Mucosa of descending colon (tissue), 3 donors: ENCODE measurements around the gene PSKH1. TPM values are rescaled to one million over a fixed set of nuclear protein-coding genes. Genes with fewer than 3 reads are reported as not detected.

Source experiments
- ATAC-seq: fragments of 200-7000 bp; cut with Tn5 transposase; one replicate; pipeline ENCODE4 v1.9.1; 2020; ENCODE audit warnings: mild to moderate bottlenecking, moderate library complexity
- DNase-seq, 3 donors: peaks; one replicate each; pipeline ENCODE4 v3.0.0-alpha.2; 2020
- H3K36me3 ChIP-seq: fragments of 200-600 bp; one replicate; pipeline ENCODE4 v1.8.0; 2021; ENCODE audit warnings: low read depth, mild to moderate bottlenecking
- H3K4me1 ChIP-seq: fragments of 200-600 bp; one replicate; pipeline ENCODE4 v1.8.0; 2021; ENCODE audit warnings: low read depth, mild to moderate bottlenecking
- H3K4me3 ChIP-seq: fragments of 200-600 bp; one replicate; pipeline ENCODE4 v1.8.0; 2021; ENCODE audit warnings: mild to moderate bottlenecking
- H3K9me3 ChIP-seq: fragments of 200-600 bp; one replicate; pipeline ENCODE4 v1.8.0; 2021; ENCODE audit warnings: mild to moderate bottlenecking
- CTCF ChIP-seq: fragments of 200-600 bp; IDR thresholded peaks from one replicate; pipeline ENCODE4 v1.8.0; 2022; ENCODE audit warnings: antibody characterized with exemption, mild to moderate bottlenecking
- intact Hi-C, 2 donors: fragments of 100-400 bp; cut with DNase I in 1 of 2; cut with micrococcal nuclease in 1 of 2; formaldehyde crosslinking; loops; one replicate each; pipeline versions ENCODE4 v1.11.0 to v1.11.1; 2022; cut with DNase I, micrococcal nuclease
- total RNA-seq, 3 donors: library from RNA; stranded (reverse); fragmentation: NEBNext Ultra II Directional in 2 of 3; extraction: Animal tissue kit (Norgen Biotek cat#: 25700) in 2 of 3; gene quantifications; one replicate each; pipeline versions ENCODE4 v1.2.1 to v1.2.4, GENCODE V29; 2021 to 2023
- donor health status: DM: no; HTN: no; CAD: no; lungs with moderate emphysema.
- donor health status: DM: no; HTN: no; CAD: no.
- donor health status: DM: no; HTN: yes; CAD: no.

The PSKH1 gene
- total RNA-seq, 3 donors from 2014 or later, result 33.8 to 43.3 (median 38.1) TPM

- Histone ChIP-seq H3K9me3 (no peaks in the 10 kb centered on the region), H3K4me3 (no peak overlapping the region), H3K36me3 (no peaks in the 10 kb centered on the region), H3K4me1 (peaks cover 15% of the 10 kb centered on the region)
- DNase-seq, result no peak
- intact Hi-C loops, result loop anchor here in 1 of 2 donors (10.0 kb wide), 1 partner anchor 49 kb away; the partner anchor contains the start of gene NRN1L
- TF ChIP-seq CTCF, result no peak
- no peak for ATAC-seq
Observed at GRCh38 chr16:67933805-67934204, 40.8 kb downstream of the PSKH1 start.

GRCh38 chr16:67934306-67935100 is 41.4 kb downstream of the PSKH1 start:
- no peak for ATAC-seq
- intact Hi-C loops, result loop anchor here in 1 of 2 donors (10.0 kb wide), 1 partner anchor 50 kb away; the partner anchor contains the start of gene NRN1L

GRCh38 chr16:67935101-67935401 is 42.0 kb downstream of the PSKH1 start:
- ATAC-seq (no peak), DNase-seq (no peak)
- Histone ChIP-seq H3K9me3 (no peaks in the 10 kb centered on the region), H3K4me3 (no peak overlapping the region), H3K36me3 (no peaks in the 10 kb centered on the region), H3K4me1 (peaks cover 19% of the 10 kb centered on the region)
- intact Hi-C loops, result loop anchor here in 1 of 2 donors (10.0 kb wide), 1 partner anchor 50 kb away; the partner anchor contains the start of gene NRN1L
- TF ChIP-seq CTCF, result no peak

More at GRCh38 chr16:67934306-67935100, 41.4 kb downstream of the PSKH1 start:
- Histone ChIP-seq H3K9me3 (no peaks in the 10 kb centered on the region), H3K4me3 (no peak overlapping the region), H3K4me1 (peaks cover 15% of the 10 kb centered on the region), H3K36me3 (no peaks in the 10 kb centered on the region)
- peak in 1 of 3 donors; percentile 66 for DNase-seq
- TF ChIP-seq CTCF, result no peak

GRCh38 chr16:67935402-67936123 is 42.5 kb downstream of the PSKH1 start:
- H3K4me3 ChIP-seq, result peak overlapping the region; percentile 90
- peak; percentile 97 to 99 (median 97) for DNase-seq
- ATAC-seq, result peak; percentile 94
- peaks cover 22% of the 10 kb centered on the region for H3K4me1 ChIP-seq
- no peak for TF ChIP-seq CTCF
- intact Hi-C loops, result loop anchor here in 1 of 2 donors (10.0 kb wide), 1 partner anchor 51 kb away; the partner anchor contains the start of gene NRN1L
- H3K36me3 ChIP-seq, result no peaks in the 10 kb centered on the region
- no peaks in the 10 kb centered on the region for H3K9me3 ChIP-seq

GRCh38 chr16:67936124-67936879 is 43.2 kb downstream of the PSKH1 start, which contains the start of gene PSMB10:
Gene PSMB10 (minus strand): TSS chr16:67936850. CDS start chr16:67936749, 101 bp downstream.
- DNase-seq, result peak; percentile 77 to 88 (median 82)
- intact Hi-C loops, result loop anchor here in 1 of 2 donors (10.0 kb wide), 1 partner anchor 52 kb away; the partner anchor contains the start of gene NRN1L

More at GRCh38 chr16:67936124-67936879, 43.2 kb downstream of the PSKH1 start, which contains the start of gene PSMB10:
- H3K9me3 ChIP-seq, result no peaks in the 10 kb centered on the region
- no peaks in the 10 kb centered on the region for H3K36me3 ChIP-seq
- peak; percentile 71 for ATAC-seq
- no peak for TF ChIP-seq CTCF
- H3K4me3 ChIP-seq, result peak within 1 kb of the TSS; percentile 90
- H3K4me1 ChIP-seq, result peaks cover 22% of the 10 kb centered on the region
